OCI-M2 (cell line): Measurements from ENCODE around the gene CCDC24.

Experiments
- DNase-seq: peaks from one replicate; lab custom pipeline; 2025; ENCODE audit not compliant: unreplicated experiment; lab: John Stamatoyannopoulos, UW

CCDC24 gene

DNA sequence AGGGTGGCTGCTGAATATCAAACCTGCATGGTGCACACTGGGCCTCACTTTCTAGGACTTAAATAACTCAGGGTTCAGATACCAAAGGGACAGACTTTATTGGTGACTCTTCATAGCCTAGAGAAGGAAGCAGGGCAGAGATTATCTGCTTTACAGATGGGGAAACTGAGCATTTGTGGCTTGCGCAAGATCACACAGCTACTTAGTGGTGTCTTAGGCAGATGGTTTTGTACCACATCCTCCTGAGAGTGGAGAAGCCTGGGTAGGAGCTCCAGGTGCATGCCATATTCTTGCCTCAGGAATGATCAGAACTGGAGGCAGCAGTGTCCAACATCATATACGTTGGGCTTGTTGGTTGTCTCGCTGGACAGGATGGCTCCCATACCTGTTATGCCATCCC is 28.4 kb upstream of the CCDC24 start:
- DNase-seq, result no peak

- DNase-seq, result no peak
These were observed 27.5 kb upstream of the CCDC24 start for GRCh38 chr1:43963890-43964289.

GRCh38 chr1:43965316-43965715 is 26.1 kb upstream of the CCDC24 start:
- no peak for DNase-seq

DNA sequence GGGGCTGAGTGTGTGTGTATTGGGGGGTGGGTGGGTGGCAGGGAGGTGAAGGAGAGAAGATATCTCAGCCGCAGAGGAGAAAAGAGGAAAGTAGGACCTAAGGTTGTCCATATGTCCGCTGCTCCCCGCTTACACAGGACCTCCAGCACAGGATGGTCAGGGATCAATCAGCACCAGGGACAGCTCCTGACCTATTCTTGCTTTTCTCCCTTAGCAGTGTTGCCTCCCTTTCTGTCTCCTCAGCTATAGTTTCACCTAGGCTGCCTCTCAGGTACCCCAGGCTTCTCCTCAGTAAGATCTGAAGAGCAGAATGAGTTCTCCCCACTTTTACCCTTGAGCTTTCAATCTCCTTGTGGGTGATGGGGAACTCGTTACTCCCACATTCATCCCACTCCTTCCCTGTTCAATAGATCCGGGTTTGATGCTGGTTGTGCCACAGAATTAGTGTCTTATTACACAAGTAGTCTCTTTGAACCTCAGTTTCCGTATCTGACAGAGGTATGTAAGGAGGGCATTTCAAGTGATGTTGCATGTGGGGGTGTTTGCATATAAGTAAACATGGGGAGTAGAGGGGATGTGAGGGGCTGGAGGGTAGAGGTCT is 23.0 kb upstream of the CCDC24 start:
- no peak for DNase-seq

- DNase-seq, result no peak
These were observed 22.0 kb upstream of the CCDC24 start for GRCh38 chr1:43969416-43969745.

GRCh38 chr1:43969746-43970466 is 21.5 kb upstream of the CCDC24 start, which contains the start of gene DPH2:
Gene DPH2 (plus strand): TSS chr1:43970010. CDS start chr1:43970176, 166 bp downstream.
- peak; percentile 54 for DNase-seq

- no peak for DNase-seq
These were observed 20.9 kb upstream of the CCDC24 start for GRCh38 chr1:43970502-43970901.

- no peak for DNase-seq
These were observed 20.5 kb upstream of the CCDC24 start for GRCh38 chr1:43970911-43971310.

DNA sequence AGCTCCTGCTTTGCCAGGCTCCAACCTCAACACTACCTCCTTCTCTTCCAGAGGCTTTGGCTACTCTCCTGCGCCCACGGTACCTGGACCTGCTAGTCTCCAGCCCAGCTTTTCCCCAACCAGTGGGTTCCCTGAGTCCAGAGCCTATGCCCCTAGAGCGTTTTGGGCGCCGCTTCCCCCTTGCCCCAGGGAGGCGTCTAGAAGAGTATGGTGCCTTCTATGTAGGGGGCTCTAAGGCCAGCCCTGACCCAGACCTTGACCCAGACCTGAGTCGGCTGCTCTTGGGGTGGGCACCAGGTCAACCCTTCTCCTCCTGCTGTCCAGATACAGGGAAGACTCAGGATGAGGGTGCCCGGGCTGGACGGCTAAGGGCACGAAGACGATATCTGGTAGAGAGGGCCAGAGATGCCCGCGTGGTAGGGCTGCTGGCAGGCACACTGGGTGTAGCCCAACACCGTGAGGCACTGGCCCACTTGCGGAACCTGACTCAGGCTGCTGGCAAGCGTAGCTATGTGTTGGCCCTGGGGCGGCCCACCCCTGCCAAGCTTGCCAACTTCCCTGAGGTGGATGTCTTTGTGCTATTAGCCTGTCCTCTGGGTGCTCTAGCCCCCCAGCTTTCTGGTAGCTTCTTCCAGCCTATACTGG is 19.9 kb upstream of the CCDC24 start:
- DNase-seq, result no peak

GRCh38 chr1:43973981-43974442 is 17.4 kb upstream of the CCDC24 start:
- no peak for DNase-seq

- peak; percentile 56 for DNase-seq
These were observed 16.8 kb upstream of the CCDC24 start, which contains the start of gene ATP6V0B for GRCh38 chr1:43974443-43975248. Gene ATP6V0B (plus strand): TSS chr1:43974960. CDS start chr1:43975041, 81 bp downstream.

GRCh38 chr1:43975249-43975961 is 16.0 kb upstream of the CCDC24 start:
- DNase-seq, result no peak

DNA sequence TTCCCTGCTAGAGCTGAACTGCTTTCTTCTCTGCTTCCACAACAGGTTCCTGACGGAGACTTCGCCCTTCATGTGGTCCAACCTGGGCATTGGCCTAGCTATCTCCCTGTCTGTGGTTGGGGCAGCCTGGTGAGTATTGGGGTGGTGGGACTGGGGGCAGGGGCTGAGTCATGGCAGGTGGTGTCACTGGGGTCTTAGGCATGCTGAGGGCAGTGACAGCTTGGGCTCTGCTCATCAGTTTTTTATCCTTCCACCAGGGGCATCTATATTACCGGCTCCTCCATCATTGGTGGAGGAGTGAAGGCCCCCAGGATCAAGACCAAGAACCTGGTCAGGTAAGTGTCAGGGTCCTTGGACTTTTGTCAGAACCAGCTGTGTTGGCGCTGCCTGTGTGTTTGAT is 15.4 kb upstream of the CCDC24 start:
- no peak for DNase-seq

GRCh38 chr1:43976890-43977289 is 14.5 kb upstream of the CCDC24 start:
- no peak for DNase-seq

GRCh38 chr1:43977376-43978263 is 13.8 kb upstream of the CCDC24 start:
- DNase-seq, result no peak

- no peak for DNase-seq
These were observed 13.2 kb upstream of the CCDC24 start for GRCh38 chr1:43978264-43978550.

DNA sequence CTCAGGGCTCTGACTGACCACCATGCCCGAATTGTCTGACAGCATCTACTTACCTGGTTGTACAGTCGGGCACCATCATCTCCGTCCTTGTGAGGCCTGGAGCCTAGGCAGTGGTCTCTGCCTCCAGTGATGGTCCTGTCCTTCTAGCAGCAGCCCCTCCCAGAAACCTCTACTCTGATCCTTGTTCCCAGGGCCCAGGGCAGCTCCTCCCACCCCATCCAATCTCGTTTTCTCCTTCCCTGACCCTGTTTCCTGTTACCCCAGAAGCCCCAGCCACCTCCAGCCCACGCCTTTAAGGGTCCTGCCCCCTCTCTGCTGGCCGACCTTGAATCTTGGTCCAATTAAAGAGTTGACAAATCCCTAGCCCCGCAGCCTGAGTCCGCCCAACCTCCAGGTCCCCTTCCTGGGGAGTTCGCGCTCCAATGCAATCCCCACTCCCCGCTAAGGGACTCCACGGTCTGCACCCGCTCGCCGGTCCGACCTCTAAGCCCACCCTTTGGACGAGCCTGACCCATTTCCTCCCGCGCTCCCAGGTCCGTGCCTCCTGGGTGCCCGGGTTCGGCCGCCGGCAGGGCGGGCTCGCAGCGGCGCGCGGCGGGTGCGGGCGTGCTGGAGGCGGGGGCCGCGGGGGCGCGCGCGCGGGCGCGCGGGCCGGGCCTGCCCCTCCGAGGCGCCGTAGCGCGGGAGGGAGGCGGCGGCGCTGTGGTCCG is 12.7 kb upstream of the CCDC24 start, which contains the start of gene B4GALT2:
Gene B4GALT2 (plus strand): TSS at position 660 of the 710 bp plus-strand sequence. CDS start 1,951 bp downstream, outside the sequence.
- DNase-seq, result no peak

- DNase-seq, result no peak
These were observed 12.2 kb upstream of the CCDC24 start for GRCh38 chr1:43979261-43979527.

- DNase-seq, result no peak
These were observed 11.7 kb upstream of the CCDC24 start for GRCh38 chr1:43979528-43980254.
